GM10266 (cell line): Measurements from ENCODE around the gene DAB2IP.
"Not testable (repeated sequence)": the region's sequence is repeated elsewhere in the genome, so short reads cannot be mapped to it uniquely, and the experiment has no call there.

ENCODE experiments used
- DNase-seq: peaks from one replicate; pipeline ENCODE4 v3.0.0; 2012; ENCODE audit errors: extremely low spot score
- TF ChIP-seq, protein P1 (sequence below): IDR thresholded peaks from 2 replicates; pipeline ENCODE4 v1.5.1; 2012; ENCODE audit warnings: mild to moderate bottlenecking, low read depth; ENCODE audit not compliant: control insufficient read depth, insufficient read depth; ENCODE audit errors: missing control alignments

DAB2IP gene

DNA sequence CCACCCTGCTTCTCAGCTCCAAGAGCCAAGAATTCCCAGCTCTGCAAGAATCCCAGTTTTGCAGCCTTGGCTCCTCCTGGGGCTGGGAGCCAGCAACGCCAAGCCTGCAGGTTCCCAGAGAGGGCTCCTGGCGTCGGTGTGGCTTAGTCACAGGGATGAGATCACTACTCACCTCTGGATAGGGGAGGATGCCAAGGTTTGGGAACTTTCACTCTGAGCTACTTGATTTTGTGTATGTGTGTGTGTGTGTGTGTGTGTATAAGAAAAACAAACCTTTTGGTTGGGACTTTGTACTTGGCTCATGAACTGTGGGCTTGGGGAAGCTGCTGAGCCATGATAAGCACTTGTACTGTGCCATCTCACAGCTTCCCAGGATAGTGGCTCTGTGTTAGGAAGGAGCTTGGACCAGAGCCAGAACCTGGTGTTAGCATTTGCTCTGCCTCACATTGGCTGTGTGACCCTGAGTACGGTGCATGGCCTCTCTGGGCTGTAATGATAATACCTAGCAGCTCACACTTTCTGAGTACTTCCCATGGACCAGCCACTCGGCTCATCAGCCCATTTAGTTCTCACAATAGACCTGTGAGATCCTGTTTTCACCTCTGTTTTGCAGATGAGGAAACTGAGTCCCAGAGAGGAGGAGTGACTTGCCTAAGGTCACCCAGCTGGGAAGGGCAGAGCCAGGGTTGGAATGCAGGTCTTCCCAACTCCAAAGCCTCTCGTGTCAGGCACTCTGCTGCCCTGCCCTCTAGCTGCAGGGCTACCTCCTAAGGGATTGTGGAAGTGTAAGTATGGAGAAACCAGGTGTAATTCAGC lies 41.4 kb upstream of the DAB2IP start:
- no peak for DNase-seq
- TF ChIP-seq, protein P1, sequence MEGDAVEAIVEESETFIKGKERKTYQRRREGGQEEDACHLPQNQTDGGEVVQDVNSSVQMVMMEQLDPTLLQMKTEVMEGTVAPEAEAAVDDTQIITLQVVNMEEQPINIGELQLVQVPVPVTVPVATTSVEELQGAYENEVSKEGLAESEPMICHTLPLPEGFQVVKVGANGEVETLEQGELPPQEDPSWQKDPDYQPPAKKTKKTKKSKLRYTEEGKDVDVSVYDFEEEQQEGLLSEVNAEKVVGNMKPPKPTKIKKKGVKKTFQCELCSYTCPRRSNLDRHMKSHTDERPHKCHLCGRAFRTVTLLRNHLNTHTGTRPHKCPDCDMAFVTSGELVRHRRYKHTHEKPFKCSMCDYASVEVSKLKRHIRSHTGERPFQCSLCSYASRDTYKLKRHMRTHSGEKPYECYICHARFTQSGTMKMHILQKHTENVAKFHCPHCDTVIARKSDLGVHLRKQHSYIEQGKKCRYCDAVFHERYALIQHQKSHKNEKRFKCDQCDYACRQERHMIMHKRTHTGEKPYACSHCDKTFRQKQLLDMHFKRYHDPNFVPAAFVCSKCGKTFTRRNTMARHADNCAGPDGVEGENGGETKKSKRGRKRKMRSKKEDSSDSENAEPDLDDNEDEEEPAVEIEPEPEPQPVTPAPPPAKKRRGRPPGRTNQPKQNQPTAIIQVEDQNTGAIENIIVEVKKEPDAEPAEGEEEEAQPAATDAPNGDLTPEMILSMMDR, result no peak

GRCh38 chr9:121610638-121610953 lies 40.8 kb upstream of the DAB2IP start:
- TF ChIP-seq, protein P1, result no peak
- no peak for DNase-seq

DNA sequence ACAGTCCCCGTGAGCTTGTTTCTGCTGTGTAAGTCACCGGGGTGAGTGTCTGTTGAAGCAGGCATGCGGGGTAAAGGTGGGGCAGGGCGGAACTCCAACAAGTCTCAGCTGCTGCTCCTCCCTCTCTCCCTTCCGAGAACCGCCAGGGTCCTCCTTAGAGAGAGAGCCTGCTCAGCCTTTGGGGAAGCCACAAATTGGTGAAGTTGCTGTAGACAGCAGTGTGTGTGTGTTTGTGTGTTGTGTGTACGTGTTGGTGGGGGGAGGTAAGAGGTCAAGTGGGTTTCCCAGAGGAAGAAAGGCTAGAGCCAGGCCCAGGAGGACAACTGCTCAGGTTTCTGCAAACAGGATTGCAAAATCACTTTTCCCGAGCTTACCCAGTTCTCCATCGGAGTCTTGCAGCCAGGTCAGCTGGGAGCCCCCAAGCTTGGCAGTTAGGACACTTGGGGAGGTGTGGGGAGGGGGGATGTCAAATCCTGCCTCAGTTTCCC lies 38.9 kb upstream of the DAB2IP start:
- TF ChIP-seq, protein P1, result no peak
- DNase-seq, result no peak

GRCh38 chr9:121613009-121613752 lies 38.3 kb upstream of the DAB2IP start:
- no peak for DNase-seq
- TF ChIP-seq, protein P1, result no peak

GRCh38 chr9:121616123-121616755 lies 35.2 kb upstream of the DAB2IP start:
- no peak for DNase-seq
- TF ChIP-seq, protein P1, result no peak

GRCh38 chr9:121618504-121618903 lies 32.9 kb upstream of the DAB2IP start:
- DNase-seq, result no peak
- TF ChIP-seq, protein P1, result no peak

DNA sequence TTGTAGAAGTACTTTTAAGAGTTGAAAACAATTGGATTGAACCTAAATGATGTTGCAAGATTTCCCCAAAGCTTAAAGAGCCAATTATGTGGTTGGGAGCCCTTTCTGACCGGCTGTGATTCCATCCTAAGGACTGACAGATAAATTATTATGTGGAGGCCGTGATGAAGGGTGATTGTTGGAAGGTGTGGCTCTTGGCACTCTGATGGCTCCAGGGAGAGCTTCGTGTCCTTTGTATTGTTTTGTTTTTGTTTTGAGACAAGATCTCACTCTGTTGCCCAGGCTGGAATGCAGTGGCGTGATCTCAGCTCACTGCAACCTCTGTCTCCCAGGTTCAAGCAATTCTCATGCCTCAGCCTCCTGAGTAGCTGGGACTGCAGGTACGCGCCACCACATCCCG lies 32.5 kb upstream of the DAB2IP start:
- DNase-seq, result not testable (repeated sequence)
